ENCODE results near the gene GALNT11. TPM values are rescaled to one million over a fixed set of nuclear protein-coding genes. Genes with fewer than 3 reads are reported as not detected.

Gene GALNT11
- 10 to 100 TPM; 19.4 to 42.9 (median 27.2) TPM for total RNA-seq

DNA sequence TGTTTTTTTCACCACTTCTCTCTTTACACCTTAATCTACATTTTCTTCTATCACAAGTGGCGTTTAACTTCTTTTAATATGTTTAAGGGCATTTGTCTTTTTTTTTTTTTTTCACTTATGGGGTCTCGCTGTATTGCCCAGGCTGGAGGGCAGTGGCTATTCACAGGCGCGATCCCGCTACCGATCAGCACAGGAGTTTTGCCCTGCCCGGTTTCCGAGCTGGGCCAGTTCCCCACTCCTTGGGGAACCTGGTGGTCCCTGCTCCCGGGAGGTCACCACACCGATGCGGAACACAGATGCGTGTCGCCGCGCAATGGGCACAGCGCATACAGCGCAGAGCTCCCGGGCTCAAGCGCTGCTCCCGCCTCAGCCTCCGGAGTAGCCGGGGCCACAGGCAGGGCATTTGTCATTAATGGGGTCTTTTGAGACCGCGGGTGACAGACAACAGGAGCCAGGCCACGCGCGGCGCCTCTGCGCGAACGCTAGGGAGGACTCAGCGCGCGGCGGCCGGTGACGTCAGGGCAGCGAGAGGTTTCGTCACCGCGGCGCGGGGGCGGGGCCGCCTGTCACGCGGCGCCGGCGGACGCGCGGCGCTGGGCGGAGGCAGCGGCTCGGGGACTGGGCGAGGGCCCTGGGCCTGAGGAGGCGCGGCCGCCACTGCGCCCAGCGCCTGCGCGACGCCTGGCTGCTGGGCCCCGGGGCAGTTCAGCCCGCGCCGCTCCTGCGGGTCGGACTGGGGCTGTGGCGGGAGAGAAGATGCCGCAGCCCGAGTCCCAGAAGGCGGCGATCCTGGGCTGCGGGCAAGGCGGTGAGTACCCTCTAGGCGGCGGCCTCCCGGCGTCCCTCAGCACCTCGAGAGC lies at the start of gene GALNT11:
Gene GALNT11, plus strand, starts transcription at position 598 of the 860 bp plus-strand sequence. CDS start 68,554 bp downstream, outside the sequence.
- peak within 1 kb of the TSS; percentile 78 to 89 (median 84) for H3K27ac ChIP-seq
- H3K36me3 ChIP-seq = no peaks in the 10 kb centered on the region
- peak within 1 kb of the TSS; percentile 68 to 96 (median 86) for H3K4me3 ChIP-seq
- no peaks in the 10 kb centered on the region for H3K9me3 ChIP-seq
- TF ChIP-seq, protein P1, sequence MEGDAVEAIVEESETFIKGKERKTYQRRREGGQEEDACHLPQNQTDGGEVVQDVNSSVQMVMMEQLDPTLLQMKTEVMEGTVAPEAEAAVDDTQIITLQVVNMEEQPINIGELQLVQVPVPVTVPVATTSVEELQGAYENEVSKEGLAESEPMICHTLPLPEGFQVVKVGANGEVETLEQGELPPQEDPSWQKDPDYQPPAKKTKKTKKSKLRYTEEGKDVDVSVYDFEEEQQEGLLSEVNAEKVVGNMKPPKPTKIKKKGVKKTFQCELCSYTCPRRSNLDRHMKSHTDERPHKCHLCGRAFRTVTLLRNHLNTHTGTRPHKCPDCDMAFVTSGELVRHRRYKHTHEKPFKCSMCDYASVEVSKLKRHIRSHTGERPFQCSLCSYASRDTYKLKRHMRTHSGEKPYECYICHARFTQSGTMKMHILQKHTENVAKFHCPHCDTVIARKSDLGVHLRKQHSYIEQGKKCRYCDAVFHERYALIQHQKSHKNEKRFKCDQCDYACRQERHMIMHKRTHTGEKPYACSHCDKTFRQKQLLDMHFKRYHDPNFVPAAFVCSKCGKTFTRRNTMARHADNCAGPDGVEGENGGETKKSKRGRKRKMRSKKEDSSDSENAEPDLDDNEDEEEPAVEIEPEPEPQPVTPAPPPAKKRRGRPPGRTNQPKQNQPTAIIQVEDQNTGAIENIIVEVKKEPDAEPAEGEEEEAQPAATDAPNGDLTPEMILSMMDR (IDR thresholded peaks at IDR 0.05) = peak in 4 of 6 experiments; percentile 14 to 47 (median 32)
- TF ChIP-seq POLR2A (IDR thresholded peaks at IDR 0.05) = peak; percentile 53 to 69
- no peaks in the 10 kb centered on the region for H3K27me3 ChIP-seq
- peak; percentile 79 to 93 (median 92) for DNase-seq
- H3K4me1 ChIP-seq = peaks cover 5 to 11% (median 10%) of the 10 kb centered on the region in 4 donors

DNA sequence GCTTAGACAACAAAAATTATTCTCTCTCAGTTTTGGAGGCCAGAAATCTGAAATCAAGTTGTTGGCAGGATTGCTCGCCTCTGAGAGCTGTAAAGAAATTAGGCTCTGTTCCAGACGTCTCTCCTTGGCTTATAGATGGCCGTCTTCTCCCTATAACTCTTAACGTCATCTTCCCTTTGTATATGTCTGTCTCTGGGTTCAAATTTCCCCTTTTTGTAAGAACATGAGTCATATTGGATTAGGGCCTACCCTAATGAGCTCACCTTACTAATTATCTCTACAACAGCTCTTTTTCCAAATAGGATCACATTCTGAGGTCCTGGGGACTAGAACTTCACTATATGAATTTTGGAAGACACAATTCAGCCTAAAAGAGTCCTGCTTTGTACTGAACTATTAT lies 46.9 kb upstream of the GALNT11 start:
- no peaks in the 10 kb centered on the region for H3K9me3 ChIP-seq
- H3K36me3 ChIP-seq = no peaks in the 10 kb centered on the region
- TF ChIP-seq, protein P1 (IDR thresholded peaks at IDR 0.05) = no peak
- no peak for TF ChIP-seq POLR2A (IDR thresholded peaks at IDR 0.05)
- DNase-seq = no peak
- H3K4me3 ChIP-seq = no peak overlapping the region
- H3K27ac ChIP-seq = no peak overlapping the region
- H3K4me1 ChIP-seq = no peaks in the 10 kb centered on the region
- H3K27me3 ChIP-seq = no peaks in the 10 kb centered on the region

DNA sequence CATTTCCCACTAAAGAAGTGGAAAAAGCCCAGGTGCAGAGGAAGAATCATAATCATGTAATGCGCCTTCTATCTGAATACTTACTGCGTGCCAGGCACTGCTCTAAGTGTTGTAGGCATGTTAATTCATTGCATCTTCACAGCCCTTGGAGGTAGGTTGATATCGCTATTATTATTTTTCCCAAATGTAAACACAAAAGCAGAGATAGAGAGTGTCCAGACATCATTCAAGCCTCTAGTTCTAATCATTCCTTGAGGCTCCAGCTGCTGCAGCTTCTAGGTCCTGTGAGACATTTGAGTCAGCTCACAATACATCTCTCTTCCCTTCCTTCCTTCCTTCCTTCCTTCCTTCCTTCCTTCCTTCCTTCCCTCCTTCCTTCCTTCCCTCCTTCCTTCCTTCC lies 44.3 kb upstream of the GALNT11 start:
- no peaks in the 10 kb centered on the region for H3K9me3 ChIP-seq
- no peak overlapping the region for H3K4me3 ChIP-seq
- H3K36me3 ChIP-seq = no peaks in the 10 kb centered on the region
- H3K27me3 ChIP-seq = no peaks in the 10 kb centered on the region
- H3K4me1 ChIP-seq = no peaks in the 10 kb centered on the region
- TF ChIP-seq, protein P1 (IDR thresholded peaks at IDR 0.05) = no peak
- no peak for TF ChIP-seq POLR2A (IDR thresholded peaks at IDR 0.05)
- DNase-seq = no peak
- no peak overlapping the region for H3K27ac ChIP-seq

DNA sequence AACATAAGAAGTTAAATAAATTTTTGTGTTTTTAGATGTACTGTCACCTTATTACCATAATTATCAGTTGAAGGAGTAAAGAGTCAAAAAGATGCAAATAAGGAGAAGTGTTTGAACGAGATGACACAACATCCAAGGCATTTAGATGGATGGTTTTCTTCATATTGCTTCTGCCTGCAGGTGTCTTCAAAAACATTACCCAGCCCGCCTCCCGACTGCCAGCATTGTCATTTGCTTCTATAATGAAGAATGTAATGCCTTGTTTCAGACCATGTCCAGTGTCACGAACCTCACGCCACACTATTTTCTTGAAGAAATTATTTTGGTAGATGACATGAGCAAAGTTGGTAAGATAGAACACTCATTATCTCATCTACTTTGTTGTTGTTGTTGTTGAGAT lies 42.7 kb upstream of the GALNT11 start:
- Histone ChIP-seq H3K4me3 (no peak overlapping the region), H3K36me3 (no peaks in the 10 kb centered on the region), H3K9me3 (no peaks in the 10 kb centered on the region), H3K4me1 (no peaks in the 10 kb centered on the region), H3K27me3 (no peaks in the 10 kb centered on the region), H3K27ac (no peak overlapping the region)
- no peak for DNase-seq
- TF ChIP-seq POLR2A (IDR thresholded peaks at IDR 0.05) = no peak
- TF ChIP-seq, protein P1 (IDR thresholded peaks at IDR 0.05) = no peak

DNA sequence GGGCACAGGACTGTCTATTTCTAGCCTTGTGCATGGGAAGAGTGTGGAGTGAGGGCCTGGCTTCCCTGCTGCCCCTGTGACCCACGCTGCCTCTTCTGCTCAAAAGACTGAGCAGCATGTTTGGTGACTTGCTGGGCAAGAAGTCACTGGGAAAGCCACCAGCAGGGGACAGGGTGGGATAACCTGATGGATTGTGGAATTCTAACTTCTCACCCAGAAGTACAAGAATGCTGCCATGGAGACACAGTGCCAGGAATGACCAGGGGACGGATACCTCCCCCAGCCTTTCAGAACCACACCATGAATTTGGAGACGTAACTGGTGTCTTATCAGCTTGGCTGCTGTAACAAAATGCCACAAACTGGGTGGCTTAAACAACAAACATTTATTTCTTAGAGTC lies 40.9 kb upstream of the GALNT11 start:
- Histone ChIP-seq H3K4me1 (no peaks in the 10 kb centered on the region), H3K27me3 (no peaks in the 10 kb centered on the region), H3K27ac (no peak overlapping the region), H3K36me3 (no peaks in the 10 kb centered on the region), H3K9me3 (no peaks in the 10 kb centered on the region), H3K4me3 (no peak overlapping the region)
- TF ChIP-seq POLR2A (IDR thresholded peaks at IDR 0.05) = no peak
- DNase-seq = no peak

DNA sequence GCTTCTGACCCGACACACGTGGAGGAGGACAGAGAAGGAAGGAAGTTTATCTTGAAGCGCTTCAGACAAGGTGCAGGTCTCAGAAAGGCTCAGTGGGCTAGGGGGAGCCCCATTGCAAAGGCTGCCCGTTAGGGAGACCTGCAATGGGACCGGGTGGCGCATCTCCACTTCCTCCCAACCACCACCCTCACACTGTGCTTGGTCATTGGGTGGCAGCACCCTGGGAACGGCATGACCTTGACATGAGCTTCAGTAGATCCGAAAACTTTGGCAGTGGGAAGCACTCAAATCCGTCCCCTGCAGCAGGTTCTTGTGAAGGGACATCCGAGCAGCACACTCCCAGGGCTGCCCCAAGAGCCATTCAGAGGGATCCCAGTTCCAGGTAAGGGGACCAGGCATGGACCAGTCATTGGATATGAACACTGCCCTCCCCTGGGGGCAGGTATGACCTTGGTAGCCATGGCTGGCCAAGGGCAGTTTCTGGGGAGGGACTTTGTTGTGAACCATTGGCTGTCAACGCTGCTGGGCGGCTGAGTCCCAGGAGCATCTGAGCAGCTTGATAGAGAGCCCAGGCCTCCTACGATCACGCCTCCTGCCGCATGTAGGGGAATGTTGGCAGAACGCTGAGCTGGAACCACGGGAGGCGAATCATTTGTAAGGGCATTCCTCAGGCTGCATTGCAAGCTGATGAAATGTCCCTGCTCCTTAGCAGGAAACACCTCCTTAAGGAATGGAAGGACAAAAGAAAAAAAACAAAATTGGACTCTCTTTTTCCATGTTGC lies 37.5 kb upstream of the GALNT11 start:
- DNase-seq = no peak
- Histone ChIP-seq H3K9me3 (no peaks in the 10 kb centered on the region), H3K27me3 (no peaks in the 10 kb centered on the region), H3K4me3 (no peak overlapping the region), H3K4me1 (peaks cover 0 to 3% (median 0%) of the 10 kb centered on the region in 4 donors), H3K27ac (no peak overlapping the region), H3K36me3 (no peaks in the 10 kb centered on the region)
- TF ChIP-seq POLR2A (IDR thresholded peaks at IDR 0.05) = no peak
- TF ChIP-seq, protein P1 (IDR thresholded peaks at IDR 0.05) = no peak

All from Peyer's patch (tissue), 4 donors.